ENCODE data around the gene SLC22A14.

Gene SLC22A14

GRCh38 chr3:38362825-38363224, 80.7 kb downstream of the SLC22A14 start:
- DNase-seq (ENCODE audit: low read depth in 1 of 2, low spot score in 1 of 2) = no peak
- TF ChIP-seq REST (IDR thresholded peaks at IDR 0.05; ENCODE audit: insufficient replicate concordance, low read depth) (no peak), POLR2AphosphoS5 (IDR thresholded peaks at IDR 0.05; ENCODE audit: low read depth) (no peak), SPI1 (IDR thresholded peaks at IDR 0.05; ENCODE audit: borderline replicate concordance, low read depth) (no peak), GABPA (IDR thresholded peaks at IDR 0.05; ENCODE audit: low read depth) (no peak)
- TF ChIP-seq, protein P1, sequence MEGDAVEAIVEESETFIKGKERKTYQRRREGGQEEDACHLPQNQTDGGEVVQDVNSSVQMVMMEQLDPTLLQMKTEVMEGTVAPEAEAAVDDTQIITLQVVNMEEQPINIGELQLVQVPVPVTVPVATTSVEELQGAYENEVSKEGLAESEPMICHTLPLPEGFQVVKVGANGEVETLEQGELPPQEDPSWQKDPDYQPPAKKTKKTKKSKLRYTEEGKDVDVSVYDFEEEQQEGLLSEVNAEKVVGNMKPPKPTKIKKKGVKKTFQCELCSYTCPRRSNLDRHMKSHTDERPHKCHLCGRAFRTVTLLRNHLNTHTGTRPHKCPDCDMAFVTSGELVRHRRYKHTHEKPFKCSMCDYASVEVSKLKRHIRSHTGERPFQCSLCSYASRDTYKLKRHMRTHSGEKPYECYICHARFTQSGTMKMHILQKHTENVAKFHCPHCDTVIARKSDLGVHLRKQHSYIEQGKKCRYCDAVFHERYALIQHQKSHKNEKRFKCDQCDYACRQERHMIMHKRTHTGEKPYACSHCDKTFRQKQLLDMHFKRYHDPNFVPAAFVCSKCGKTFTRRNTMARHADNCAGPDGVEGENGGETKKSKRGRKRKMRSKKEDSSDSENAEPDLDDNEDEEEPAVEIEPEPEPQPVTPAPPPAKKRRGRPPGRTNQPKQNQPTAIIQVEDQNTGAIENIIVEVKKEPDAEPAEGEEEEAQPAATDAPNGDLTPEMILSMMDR (IDR thresholded peaks at IDR 0.05; ENCODE audit: insufficient read depth, low read length) = no peak
- no peak overlapping the region for H3K27ac ChIP-seq (replicated peaks)
- no peak overlapping the region for H3K4me3 ChIP-seq (replicated peaks; ENCODE audit: insufficient read depth, low read length)
- H3K27me3 ChIP-seq (ENCODE audit: insufficient read depth, poor library complexity, severe bottlenecking) = no peaks in the 10 kb centered on the region

GRCh38 chr3:38364721-38365400, 82.8 kb downstream of the SLC22A14 start:
- TF ChIP-seq SPI1 (IDR thresholded peaks at IDR 0.05; ENCODE audit: borderline replicate concordance, low read depth) = no peak
- TF ChIP-seq, protein P1 (IDR thresholded peaks at IDR 0.05; ENCODE audit: insufficient read depth, low read length) = no peak
- no peak for TF ChIP-seq REST (IDR thresholded peaks at IDR 0.05; ENCODE audit: insufficient replicate concordance, low read depth)
- no peak for TF ChIP-seq GABPA (IDR thresholded peaks at IDR 0.05; ENCODE audit: low read depth)
- TF ChIP-seq POLR2AphosphoS5 (IDR thresholded peaks at IDR 0.05; ENCODE audit: low read depth) = no peak
- Histone ChIP-seq H3K4me3 (replicated peaks; ENCODE audit: insufficient read depth, low read length) (no peak overlapping the region), H3K27me3 (ENCODE audit: insufficient read depth, poor library complexity, severe bottlenecking) (no peaks in the 10 kb centered on the region), H3K27ac (replicated peaks) (no peak overlapping the region)
- DNase-seq (ENCODE audit: low read depth in 1 of 2, low spot score in 1 of 2) = no peak

GRCh38 chr3:38365469-38366062, 83.5 kb downstream of the SLC22A14 start:
- Histone ChIP-seq H3K27me3 (ENCODE audit: insufficient read depth, poor library complexity, severe bottlenecking) (no peaks in the 10 kb centered on the region), H3K4me3 (replicated peaks; ENCODE audit: insufficient read depth, low read length) (no peak overlapping the region), H3K27ac (replicated peaks) (no peak overlapping the region)
- TF ChIP-seq GABPA (IDR thresholded peaks at IDR 0.05; ENCODE audit: low read depth) = no peak
- TF ChIP-seq POLR2AphosphoS5 (IDR thresholded peaks at IDR 0.05; ENCODE audit: low read depth) = no peak
- TF ChIP-seq, protein P1 (IDR thresholded peaks at IDR 0.05; ENCODE audit: insufficient read depth, low read length) = no peak
- no peak for TF ChIP-seq REST (IDR thresholded peaks at IDR 0.05; ENCODE audit: insufficient replicate concordance, low read depth)
- DNase-seq (ENCODE audit: low read depth in 1 of 2, low spot score in 1 of 2) = no peak
